GM23248 (cell line): ENCODE results near the gene GRIA3.

Experiments
- EZH2 ChIP-seq: fragments of 200-600 bp; sonication (generic); IDR thresholded peaks from 2 replicates; pipeline ENCODE4 v1.6.1; 2018; ENCODE audit warnings: antibody characterized with exemption, mild to moderate bottlenecking; ENCODE audit not compliant: insufficient read depth, poor library complexity, severe bottlenecking
- EZH2phosphoT487 ChIP-seq: fragments of 200-600 bp; sonication (generic); IDR thresholded peaks from 2 replicates; pipeline ENCODE4 v1.6.1; 2018; ENCODE audit warnings: antibody characterized with exemption, moderate library complexity, mild to moderate bottlenecking, low read depth; ENCODE audit not compliant: insufficient read depth

GRCh38 chrX:123230798-123231197, 46.7 kb downstream of the GRIA3 start:
- no peak for TF ChIP-seq EZH2
- TF ChIP-seq EZH2phosphoT487: no peak
